Adrenal gland (tissue), 5 donors: ENCODE measurements around the gene THSD7A.

Source experiments
- CTCF ChIP-seq, 6 experiments: fragments of 450-650 bp in 4 of 6; fragments of 200-600 bp in 2 of 6; sonication (generic) in 1 of 6; IDR thresholded peaks; 1 replicate in 5 of 6; 2 replicates in 1 of 6; pipeline versions ENCODE4 v1.5.1 to v1.8.0; 2016 to 2021; ENCODE audit warnings: antibody characterized with exemption in 6 of 6, mild to moderate bottlenecking in 2 of 6, moderate library complexity in 1 of 6
- POLR2A ChIP-seq, 2 donors: fragments of 450-650 bp; IDR thresholded peaks; one replicate each; pipeline ENCODE4 v1.6.1; 2017; ENCODE audit warnings: antibody characterized with exemption in 2 of 2, mild to moderate bottlenecking in 2 of 2, moderate library complexity in 1 of 2
- donor health status: DM: no; HTN: no; CAD: no.

DNA sequence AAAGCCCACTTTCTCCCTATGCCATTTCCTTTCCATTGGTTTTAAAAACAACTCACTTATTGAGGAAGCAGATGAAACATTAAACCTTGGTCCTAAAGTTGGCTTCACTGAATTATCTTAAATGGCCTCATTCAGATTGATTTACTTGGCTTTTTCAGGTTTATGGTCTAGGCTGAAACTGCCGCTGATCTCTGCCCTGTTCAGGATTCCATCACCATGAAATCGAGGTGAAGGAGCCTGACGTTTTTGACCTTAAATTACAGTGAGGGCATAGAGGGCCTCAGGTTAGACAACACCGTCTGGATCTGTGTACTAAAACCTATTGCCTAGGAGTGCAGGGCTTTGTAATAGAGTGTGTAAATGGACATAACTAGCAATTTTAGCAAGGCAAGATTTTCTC lies 383.7 kb downstream of the THSD7A start:
- no peak for TF ChIP-seq CTCF (IDR thresholded peaks at IDR 0.05)
- TF ChIP-seq POLR2A (IDR thresholded peaks at IDR 0.05) = no peak
